Activated naive CD4-positive, alpha-beta T cell treated with Interleukin-2 at 50 U/mL for 16 hours (primary cell): ENCODE measurements around the gene CREBL2.
"Not testable (repeated sequence)": the region's sequence is repeated elsewhere in the genome, so short reads cannot be mapped to it uniquely, and the experiment has no call there.

Experiments used
- DNase-seq: peaks from one replicate; pipeline ENCODE4 v3.0.0-alpha.2; 2020

The CREBL2 gene

GRCh38 chr12:12642916-12643315, 31.2 kb downstream of the CREBL2 start:
- no peak for DNase-seq

GRCh38 chr12:12645485-12645884, 33.8 kb downstream of the CREBL2 start:
- peak; percentile 43 for DNase-seq

- peak; percentile 14 for DNase-seq
Measured at GRCh38 chr12:12645968-12646367, 34.3 kb downstream of the CREBL2 start.

GRCh38 chr12:12646483-12647072, 34.9 kb downstream of the CREBL2 start:
- no peak for DNase-seq

GRCh38 chr12:12648284-12648683, 36.6 kb downstream of the CREBL2 start:
- no peak for DNase-seq

- DNase-seq, result no peak
Measured at GRCh38 chr12:12648951-12649650, 37.4 kb downstream of the CREBL2 start.

- DNase-seq, result no peak
Measured at GRCh38 chr12:12651752-12652151, 40.1 kb downstream of the CREBL2 start.

- DNase-seq, result not testable (repeated sequence)
Measured at GRCh38 chr12:12652704-12653103, 41.0 kb downstream of the CREBL2 start.

GRCh38 chr12:12653922-12654321, 42.2 kb downstream of the CREBL2 start:
- no peak for DNase-seq

GRCh38 chr12:12654691-12655460, 43.2 kb downstream of the CREBL2 start:
- DNase-seq, result no peak

- DNase-seq, result no peak
Measured at GRCh38 chr12:12660201-12660600, 48.5 kb downstream of the CREBL2 start.

GRCh38 chr12:12661086-12661856, 49.6 kb downstream of the CREBL2 start:
- DNase-seq, result no peak

- no peak for DNase-seq
Measured at GRCh38 chr12:12663644-12664294, 52.1 kb downstream of the CREBL2 start.

GRCh38 chr12:12665194-12665593, 53.5 kb downstream of the CREBL2 start:
- DNase-seq, result no peak

GRCh38 chr12:12668005-12668404, 56.3 kb downstream of the CREBL2 start:
- DNase-seq, result no peak

- DNase-seq, result no peak
Measured at GRCh38 chr12:12669020-12669419, 57.3 kb downstream of the CREBL2 start.

GRCh38 chr12:12671850-12672660, 60.4 kb downstream of the CREBL2 start:
- no peak for DNase-seq

GRCh38 chr12:12673296-12673695, 61.6 kb downstream of the CREBL2 start:
- DNase-seq, result peak; percentile 7

- DNase-seq, result no peak
Measured at GRCh38 chr12:12676605-12677004, 64.9 kb downstream of the CREBL2 start.

GRCh38 chr12:12681061-12681765, 69.5 kb downstream of the CREBL2 start:
- DNase-seq, result no peak

GRCh38 chr12:12682284-12682683, 70.6 kb downstream of the CREBL2 start:
- DNase-seq, result no peak
